Kidney (tissue), 14 donors: ENCODE measurements around the gene AUTS2. TPM values are rescaled to one million over a fixed set of nuclear protein-coding genes. Genes with fewer than 3 reads are reported as not detected.
A peak's percentile ranks its signal among the peaks of the same experiment; 100 is the strongest.

ENCODE experiments used
- DNase-seq, 5 donors: peaks; one replicate each; pipeline ENCODE4 v3.0.0-alpha.2; 2013 to 2020
- FAIRE-seq: peaks from 2 replicates; lab custom pipeline; 2012; peaks lifted over from hg19 to GRCh38; lab: Jason Lieb, UNC
- H3K27ac ChIP-seq, 2 donors: one replicate each; pipeline ENCODE4 v1.7.0; 2013; ENCODE audit warnings: low read depth in 2 of 2, low read length in 2 of 2, inconsistent platforms in 1 of 2
- H3K27me3 ChIP-seq: one replicate; pipeline ENCODE4 v1.7.1; 2013; ENCODE audit warnings: low read length, inconsistent platforms; ENCODE audit not compliant: control insufficient read depth, insufficient read depth
- H3K36me3 ChIP-seq, 3 donors: one replicate each; pipeline versions ENCODE4 v1.7.0 to v1.7.1; 2013; ENCODE audit warnings: low read length in 3 of 3, control low read depth in 1 of 3, inconsistent platforms in 1 of 3; ENCODE audit not compliant: insufficient read depth in 3 of 3, control insufficient read depth in 2 of 3
- H3K4me1 ChIP-seq, 3 donors: one replicate each; pipeline versions ENCODE4 v1.7.0 to v1.7.1; 2013; ENCODE audit warnings: low read length in 3 of 3, inconsistent platforms in 1 of 3, low read depth in 1 of 3; ENCODE audit not compliant: control insufficient read depth in 2 of 3, insufficient read depth in 2 of 3
- H3K4me3 ChIP-seq, 3 donors: one replicate each; pipeline versions ENCODE4 v1.7.0 to v1.8.1; 2013; ENCODE audit warnings: low read length in 3 of 3, control low read depth in 1 of 3, inconsistent platforms in 1 of 3
- H3K9ac ChIP-seq, 3 donors: one replicate each; pipeline versions ENCODE4 v1.7.0 to v1.7.1; 2013; ENCODE audit warnings: low read length in 3 of 3, control low read depth in 1 of 3, inconsistent platforms in 1 of 3
- H3K9me3 ChIP-seq, 3 donors: one replicate each; pipeline versions ENCODE4 v1.7.0 to v1.7.1; 2013; ENCODE audit warnings: low read length in 3 of 3, control low read depth in 1 of 3, inconsistent platforms in 1 of 3; ENCODE audit not compliant: control insufficient read depth in 2 of 3, insufficient read depth in 1 of 3
- intact Hi-C: fragments of 100-400 bp; cut with DNase I; formaldehyde crosslinking; loops from one replicate; pipeline ENCODE4 v1.11.1; 2022
- polyA plus RNA-seq: library from polyadenylated mRNA; stranded (reverse); fragments of 350-450 nt; fragmentation: Illumina TruSeq; extraction: RNeasy Lipid Tissue Mini Kit (QIAGEN cat#74804); gene quantifications from one replicate; pipeline ENCODE4 v1.2.3, GENCODE V29; 2014; ENCODE audit warnings: low read depth, low replicate concordance; ENCODE audit not compliant: insufficient read depth
- total RNA-seq: library from RNA; stranded (reverse); fragmentation: NEBNext Ultra II Directional; extraction: Animal tissue kit (Norgen Biotek cat#: 25700); gene quantifications from one replicate; pipeline ENCODE4 v1.2.1, GENCODE V29; 2021
- TF ChIP-seq, protein P1 (sequence below): IDR thresholded peaks from 3 replicates; pipeline ENCODE4 v1.5.1; 2012; ENCODE audit warnings: mild to moderate bottlenecking, moderate library complexity, borderline replicate concordance; ENCODE audit not compliant: insufficient read depth; ENCODE audit errors: extremely low read depth
- donor health status: control.
- donor health status: control.
- donor health status: control.
- donor health status: control.
- donor health status: control.
- donor health status: DM: yes; HTN: yes; CAD: no.
- donor health status: Normal renal cell carcinoma (clear cell type).

Gene AUTS2
- total and polyA plus RNA-seq, 2 donors from 2014 or later, result 5.2 to 33.8 TPM

- H3K9ac ChIP-seq, result no peak overlapping the region
- FAIRE-seq, result no peak
Measured at GRCh38 chr7:69820479-69821192, 222.4 kb downstream of the AUTS2 start.

DNA sequence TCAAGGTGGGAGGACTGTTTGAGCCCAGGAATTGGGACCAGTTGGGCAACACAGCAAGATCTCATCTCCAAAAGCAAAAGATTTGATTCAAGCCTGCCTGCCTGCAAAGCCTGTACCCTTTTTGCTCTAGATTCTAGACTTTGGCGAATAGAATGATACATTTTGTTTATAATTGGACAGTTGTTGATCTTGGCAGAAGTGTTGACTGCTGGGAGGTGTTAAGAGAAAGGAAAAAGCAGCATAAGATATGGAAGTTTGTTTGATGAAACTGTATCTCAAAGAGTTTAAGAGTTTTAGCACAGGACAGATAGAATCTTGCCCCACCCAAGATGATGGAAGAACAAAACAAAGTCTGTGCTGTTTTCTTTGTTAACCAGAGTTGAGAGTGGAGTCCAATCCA is 224.1 kb downstream of the AUTS2 start:
- FAIRE-seq (no peak), DNase-seq (no peak)
- no peaks in the 10 kb centered on the region for H3K27me3 ChIP-seq
- no peaks in the 10 kb centered on the region for H3K36me3 ChIP-seq
- H3K27ac ChIP-seq, result no peak overlapping the region
- no peaks in the 10 kb centered on the region for H3K4me1 ChIP-seq
- TF ChIP-seq, protein P1, sequence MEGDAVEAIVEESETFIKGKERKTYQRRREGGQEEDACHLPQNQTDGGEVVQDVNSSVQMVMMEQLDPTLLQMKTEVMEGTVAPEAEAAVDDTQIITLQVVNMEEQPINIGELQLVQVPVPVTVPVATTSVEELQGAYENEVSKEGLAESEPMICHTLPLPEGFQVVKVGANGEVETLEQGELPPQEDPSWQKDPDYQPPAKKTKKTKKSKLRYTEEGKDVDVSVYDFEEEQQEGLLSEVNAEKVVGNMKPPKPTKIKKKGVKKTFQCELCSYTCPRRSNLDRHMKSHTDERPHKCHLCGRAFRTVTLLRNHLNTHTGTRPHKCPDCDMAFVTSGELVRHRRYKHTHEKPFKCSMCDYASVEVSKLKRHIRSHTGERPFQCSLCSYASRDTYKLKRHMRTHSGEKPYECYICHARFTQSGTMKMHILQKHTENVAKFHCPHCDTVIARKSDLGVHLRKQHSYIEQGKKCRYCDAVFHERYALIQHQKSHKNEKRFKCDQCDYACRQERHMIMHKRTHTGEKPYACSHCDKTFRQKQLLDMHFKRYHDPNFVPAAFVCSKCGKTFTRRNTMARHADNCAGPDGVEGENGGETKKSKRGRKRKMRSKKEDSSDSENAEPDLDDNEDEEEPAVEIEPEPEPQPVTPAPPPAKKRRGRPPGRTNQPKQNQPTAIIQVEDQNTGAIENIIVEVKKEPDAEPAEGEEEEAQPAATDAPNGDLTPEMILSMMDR, result no peak
- no peak overlapping the region for H3K9ac ChIP-seq
- H3K9me3 ChIP-seq, result no peaks in the 10 kb centered on the region
- no peak overlapping the region for H3K4me3 ChIP-seq
- intact Hi-C loops, result no loop called here

More at GRCh38 chr7:69820479-69821192, 222.4 kb downstream of the AUTS2 start:
- no peaks in the 10 kb centered on the region for H3K36me3 ChIP-seq
- no peak overlapping the region for H3K27ac ChIP-seq
- intact Hi-C loops, result no loop called here
- no peaks in the 10 kb centered on the region for H3K9me3 ChIP-seq
- no peak overlapping the region for H3K4me3 ChIP-seq
- no peaks in the 10 kb centered on the region for H3K4me1 ChIP-seq
- H3K27me3 ChIP-seq, result no peaks in the 10 kb centered on the region
- TF ChIP-seq, protein P1, result no peak
- DNase-seq, result no peak

- FAIRE-seq, result no peak
- Histone ChIP-seq H3K27me3 (no peaks in the 10 kb centered on the region), H3K4me1 (no peaks in the 10 kb centered on the region), H3K9me3 (no peaks in the 10 kb centered on the region), H3K36me3 (no peaks in the 10 kb centered on the region), H3K4me3 (no peak overlapping the region), H3K9ac (no peak overlapping the region), H3K27ac (no peak overlapping the region)
- DNase-seq, result peak in 3 of 5 donors; percentile 58 to 83 (median 74)
- intact Hi-C loops, result no loop called here
- TF ChIP-seq, protein P1, result no peak
Measured at GRCh38 chr7:69823151-69823744, 225.0 kb downstream of the AUTS2 start.
